Hematopoietic multipotent progenitor cell treated with erythropoietin and hydrocortisone succinate and interleukin-3 and kit ligand, for 4 days (in vitro differentiated cells): Measurements from ENCODE around the gene KRTAP10-9.
"Not testable (repeated sequence)": the region's sequence is repeated elsewhere in the genome, so short reads cannot be mapped to it uniquely, and the experiment has no call there.

Experiments used
- DNase-seq: peaks from one replicate; pipeline ENCODE4 v3.0.0-alpha.2; 2015

KRTAP10-9 gene

GRCh38 chr21:44596068-44596725 is 30.7 kb upstream of the KRTAP10-9 start:
- DNase-seq: no peak

GRCh38 chr21:44598061-44598460 is 28.8 kb upstream of the KRTAP10-9 start:
- no peak for DNase-seq

- no peak for DNase-seq
Measured at GRCh38 chr21:44599264-44600029, 27.4 kb upstream of the KRTAP10-9 start.

GRCh38 chr21:44600118-44600978 is 26.5 kb upstream of the KRTAP10-9 start, which contains the start of gene KRTAP10-7:
KRTAP10-7 (plus strand) TSS chr21:44600597; CDS start chr21:44600622, 25 bp downstream.
- not testable (repeated sequence) for DNase-seq

GRCh38 chr21:44601091-44601490 is 25.8 kb upstream of the KRTAP10-9 start:
- not testable (repeated sequence) for DNase-seq

GRCh38 chr21:44601596-44602462 is 25.1 kb upstream of the KRTAP10-9 start:
- DNase-seq: no peak

GRCh38 chr21:44602463-44602850 is 24.4 kb upstream of the KRTAP10-9 start:
- DNase-seq: no peak

GRCh38 chr21:44603109-44603875 is 23.6 kb upstream of the KRTAP10-9 start:
- no peak for DNase-seq

GRCh38 chr21:44603911-44604310 is 23.0 kb upstream of the KRTAP10-9 start:
- no peak for DNase-seq

- DNase-seq: no peak
Measured at GRCh38 chr21:44606495-44606894, 20.4 kb upstream of the KRTAP10-9 start.

GRCh38 chr21:44609193-44609592 is 17.7 kb upstream of the KRTAP10-9 start:
- no peak for DNase-seq

- not testable (repeated sequence) for DNase-seq
Measured at GRCh38 chr21:44610157-44610843, 16.6 kb upstream of the KRTAP10-9 start.

GRCh38 chr21:44611551-44611950 is 15.3 kb upstream of the KRTAP10-9 start:
- no peak for DNase-seq

- no peak for DNase-seq
Measured at GRCh38 chr21:44612029-44612486, 14.8 kb upstream of the KRTAP10-9 start, which contains the start of gene KRTAP10-8. KRTAP10-8 (plus strand) TSS chr21:44612079; CDS start chr21:44612101, 22 bp downstream.

- DNase-seq: no peak
Measured at GRCh38 chr21:44612669-44613229, 14.1 kb upstream of the KRTAP10-9 start.

GRCh38 chr21:44613386-44614155 is 13.3 kb upstream of the KRTAP10-9 start:
- DNase-seq: no peak

GRCh38 chr21:44614161-44614631 is 12.7 kb upstream of the KRTAP10-9 start:
- no peak for DNase-seq

- DNase-seq: no peak
Measured at GRCh38 chr21:44614961-44615391, 11.9 kb upstream of the KRTAP10-9 start.

- DNase-seq: no peak
Measured at GRCh38 chr21:44615466-44615865, 11.4 kb upstream of the KRTAP10-9 start.
